ENCODE data around the gene RNF180. TPM values are rescaled to one million over a fixed set of nuclear protein-coding genes. Genes with fewer than 3 reads are reported as not detected.

Gene RNF180
- total and polyA plus RNA-seq, 4 donors, result 1.4 to 24.4 (median 6.3) TPM

DNA sequence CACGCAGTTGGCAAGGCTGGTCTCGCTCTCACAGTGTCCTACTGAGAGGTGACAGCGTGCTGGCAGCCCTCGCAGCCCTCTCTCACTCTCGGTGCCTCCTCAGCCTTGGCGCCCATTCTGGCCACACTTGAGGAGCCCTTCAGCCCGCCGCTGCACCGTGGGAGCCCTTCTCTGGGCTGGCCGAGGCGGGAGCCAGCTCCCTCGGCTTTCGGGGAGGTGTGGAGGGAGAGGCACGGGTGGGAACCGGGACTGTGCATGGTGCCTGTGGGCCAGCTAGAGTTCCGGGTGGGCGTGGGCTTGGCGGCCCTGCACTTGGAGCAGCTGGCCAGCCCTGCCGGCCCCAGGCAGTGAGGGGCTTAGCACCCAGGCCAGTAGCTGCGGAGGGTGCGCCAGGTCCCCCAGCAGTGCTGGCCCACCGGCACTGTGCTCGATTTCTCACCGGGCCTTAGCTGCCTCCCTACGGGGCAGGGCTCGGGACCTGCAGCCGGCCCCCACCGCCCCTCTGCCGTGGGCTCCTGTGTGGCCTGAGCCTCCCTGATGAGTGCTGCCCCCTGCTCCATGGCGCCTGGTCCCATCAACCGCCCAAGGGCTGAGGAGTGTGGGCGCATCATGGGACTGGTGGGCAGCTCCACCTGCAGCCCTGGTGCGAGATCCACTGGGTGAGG is 15.7 kb upstream of the RNF180 start:
- Histone ChIP-seq H3K27ac (ENCODE audit: low read depth in 1 of 2, low read length in 1 of 2) (no peak overlapping the region), H3K9me3 (ENCODE audit: control insufficient read depth in 4 of 4, insufficient read depth in 3 of 4, low read length in 3 of 4) (peaks cover 0 to 12% (median 2%) of the 10 kb centered on the region in 4 donors), H3K27me3 (ENCODE audit: control insufficient read depth in 3 of 3, insufficient read depth in 3 of 3, low read length in 2 of 3) (no peaks in the 10 kb centered on the region), H3K36me3 (ENCODE audit: control insufficient read depth in 4 of 4, insufficient read depth in 4 of 4, low read length in 4 of 4) (no peaks in the 10 kb centered on the region), H3K4me3 (no peak overlapping the region), H3K4me1 (ENCODE audit: control insufficient read depth in 5 of 5, insufficient read depth in 5 of 5, low read length in 5 of 5) (peaks cover 0 to 25% (median 9%) of the 10 kb centered on the region in 5 donors), H3K9ac (ENCODE audit: insufficient read depth in 1 of 2, low read length in 2 of 2) (no peak overlapping the region)
- no peak for ATAC-seq (ENCODE audit: insufficient read depth, low FRiP score)
- WGBS, 2 donors, result 92 to 95% methylated on average over 32 to 33 of the region's 33 CpGs
- DNase-seq, result no peak
- TF ChIP-seq, protein P1, sequence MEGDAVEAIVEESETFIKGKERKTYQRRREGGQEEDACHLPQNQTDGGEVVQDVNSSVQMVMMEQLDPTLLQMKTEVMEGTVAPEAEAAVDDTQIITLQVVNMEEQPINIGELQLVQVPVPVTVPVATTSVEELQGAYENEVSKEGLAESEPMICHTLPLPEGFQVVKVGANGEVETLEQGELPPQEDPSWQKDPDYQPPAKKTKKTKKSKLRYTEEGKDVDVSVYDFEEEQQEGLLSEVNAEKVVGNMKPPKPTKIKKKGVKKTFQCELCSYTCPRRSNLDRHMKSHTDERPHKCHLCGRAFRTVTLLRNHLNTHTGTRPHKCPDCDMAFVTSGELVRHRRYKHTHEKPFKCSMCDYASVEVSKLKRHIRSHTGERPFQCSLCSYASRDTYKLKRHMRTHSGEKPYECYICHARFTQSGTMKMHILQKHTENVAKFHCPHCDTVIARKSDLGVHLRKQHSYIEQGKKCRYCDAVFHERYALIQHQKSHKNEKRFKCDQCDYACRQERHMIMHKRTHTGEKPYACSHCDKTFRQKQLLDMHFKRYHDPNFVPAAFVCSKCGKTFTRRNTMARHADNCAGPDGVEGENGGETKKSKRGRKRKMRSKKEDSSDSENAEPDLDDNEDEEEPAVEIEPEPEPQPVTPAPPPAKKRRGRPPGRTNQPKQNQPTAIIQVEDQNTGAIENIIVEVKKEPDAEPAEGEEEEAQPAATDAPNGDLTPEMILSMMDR (IDR thresholded peaks at IDR 0.05; ENCODE audit: control extremely low read depth, extremely low read depth), result no peak

DNA sequence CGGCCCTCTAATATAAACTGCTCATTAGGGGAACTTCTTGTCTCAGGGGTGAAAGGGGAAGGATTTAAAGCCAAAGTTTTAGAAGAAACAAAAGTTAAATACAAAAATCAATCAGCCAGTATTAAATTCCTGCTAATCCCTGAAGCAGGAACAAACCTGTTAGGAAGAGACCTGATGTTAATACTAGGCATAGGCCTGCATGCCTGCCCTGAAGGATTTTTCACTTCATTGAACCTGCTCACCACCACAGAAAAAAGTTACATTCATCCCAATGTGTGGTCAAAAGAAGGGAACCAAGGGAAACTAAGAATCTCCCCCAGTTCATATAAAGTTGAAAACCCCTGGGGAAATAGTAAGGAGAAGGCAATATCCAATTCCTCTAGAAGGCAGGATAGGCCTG is 9.4 kb upstream of the RNF180 start:
- TF ChIP-seq, protein P1 (IDR thresholded peaks at IDR 0.05; ENCODE audit: control extremely low read depth, extremely low read depth), result no peak
- Histone ChIP-seq H3K9ac (ENCODE audit: insufficient read depth in 1 of 2, low read length in 2 of 2) (no peak overlapping the region), H3K27me3 (ENCODE audit: control insufficient read depth in 3 of 3, insufficient read depth in 3 of 3, low read length in 2 of 3) (no peaks in the 10 kb centered on the region), H3K27ac (ENCODE audit: low read depth in 1 of 2, low read length in 1 of 2) (no peak overlapping the region), H3K4me1 (ENCODE audit: control insufficient read depth in 5 of 5, insufficient read depth in 5 of 5, low read length in 5 of 5) (no peaks in the 10 kb centered on the region), H3K9me3 (ENCODE audit: control insufficient read depth in 4 of 4, insufficient read depth in 3 of 4, low read length in 3 of 4) (peaks cover 0 to 8% (median 2%) of the 10 kb centered on the region in 4 donors), H3K36me3 (ENCODE audit: control insufficient read depth in 4 of 4, insufficient read depth in 4 of 4, low read length in 4 of 4) (no peaks in the 10 kb centered on the region), H3K4me3 (no peak overlapping the region)
- DNase-seq (no peak), ATAC-seq (ENCODE audit: insufficient read depth, low FRiP score) (no peak)
- 69 to 88% methylated on average over 1 of the region's 1 CpG for WGBS, 2 donors

DNA sequence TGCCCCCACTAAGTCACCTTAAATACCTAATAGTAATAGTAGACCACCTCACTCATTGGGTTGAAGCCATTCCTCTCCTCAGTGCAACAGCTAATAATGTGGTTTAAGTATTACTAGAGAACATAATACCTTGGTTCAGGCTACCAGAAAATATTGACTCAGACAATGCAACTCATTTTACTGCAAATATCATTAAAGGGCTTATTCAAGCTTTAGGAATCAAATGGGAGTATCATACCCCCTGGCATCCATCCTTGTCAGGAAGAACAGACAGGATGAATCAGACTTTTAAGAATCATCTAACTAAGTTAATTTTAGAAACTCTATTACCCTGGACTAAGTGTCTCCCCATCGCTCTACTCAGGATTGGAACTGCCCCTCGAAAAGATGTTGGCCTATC is 6.8 kb upstream of the RNF180 start:
- peaks cover 0 to 3% (median 0%) of the 10 kb centered on the region in 4 donors for H3K9me3 ChIP-seq (ENCODE audit: control insufficient read depth in 4 of 4, insufficient read depth in 3 of 4, low read length in 3 of 4)
- no peak overlapping the region for H3K4me3 ChIP-seq
- H3K27ac ChIP-seq (ENCODE audit: low read depth in 1 of 2, low read length in 1 of 2), result no peak overlapping the region
- DNase-seq (no peak), ATAC-seq (ENCODE audit: insufficient read depth, low FRiP score) (no peak)
- TF ChIP-seq, protein P1 (IDR thresholded peaks at IDR 0.05; ENCODE audit: control extremely low read depth, extremely low read depth), result no peak
- H3K4me1 ChIP-seq (ENCODE audit: control insufficient read depth in 5 of 5, insufficient read depth in 5 of 5, low read length in 5 of 5), result no peaks in the 10 kb centered on the region
- H3K27me3 ChIP-seq (ENCODE audit: control insufficient read depth in 3 of 3, insufficient read depth in 3 of 3, low read length in 2 of 3), result peaks cover 0 to 3% (median 0%) of the 10 kb centered on the region in 3 donors
- no peaks in the 10 kb centered on the region for H3K36me3 ChIP-seq (ENCODE audit: control insufficient read depth in 4 of 4, insufficient read depth in 4 of 4, low read length in 4 of 4)
- whole genome bisulfite sequencing, 2 donors, result 93 to 94% methylated on average over 2 of the region's 2 CpGs
- no peak overlapping the region for H3K9ac ChIP-seq (ENCODE audit: insufficient read depth in 1 of 2, low read length in 2 of 2)

All from lung (tissue), 12 donors.